A549 (cell line): ENCODE data around the gene STARD4.

Source experiments
- CHD2 ChIP-seq: fragments of 150-350 bp; IDR thresholded peaks from 2 replicates; pipeline ENCODE4 v1.6.1; 2014; ENCODE audit warnings: low read length; ENCODE audit not compliant: partially characterized antibody
- EP300 ChIP-seq, 2 experiments: fragments of >200 bp; sonication (Bioruptor Twin); formaldehyde crosslinking; IDR thresholded peaks; 2 replicates in 1 of 2; 3 replicates in 1 of 2; pipeline ENCODE4 v1.6.1; 2016 to 2017
- HDAC2 ChIP-seq: fragments of 200-600 bp; sonication (generic); IDR thresholded peaks from 2 replicates; pipeline ENCODE4 v1.6.1; 2016
- MAFK ChIP-seq: fragments of 450-650 bp; IDR thresholded peaks from 2 replicates; pipeline ENCODE4 v1.6.1; 2014; ENCODE audit not compliant: partially characterized antibody
- NPAS2 ChIP-seq: fragments of 250-450 bp; sonication (Bioruptor Pico); IDR thresholded peaks from 2 replicates; pipeline ENCODE4 v1.8.0; 2022; ENCODE audit warnings: mild to moderate bottlenecking, moderate library complexity, borderline replicate concordance
- REST ChIP-seq: fragments of 200-600 bp; sonication (generic); IDR thresholded peaks from 2 replicates; pipeline ENCODE4 v1.6.1; 2016; ENCODE audit warnings: antibody characterized with exemption, mild to moderate bottlenecking, moderate library complexity
- USF2 ChIP-seq: fragments of 450-650 bp; IDR thresholded peaks from 2 replicates; pipeline ENCODE4 v1.6.1; 2014; ENCODE audit warnings: antibody characterized with exemption

GRCh38 chr5:111495159-111495558, 17.2 kb downstream of the STARD4 start:
- TF ChIP-seq CHD2 (no peak), REST (no peak), EP300 (IDR thresholded peaks at IDR 0.05) (no peak), MAFK (no peak), HDAC2 (no peak), NPAS2 (no peak), USF2 (no peak)
